DOHH2 (cell line): Measurements from ENCODE around the gene NAALADL2.

Experiments
- H3F3A ChIP-seq: fragments of 200-600 bp; sonication (generic), shearing (Covaris generic); 2 replicates; pipeline ENCODE4 v1.6.0; 2016; ENCODE audit warnings: antibody characterized with exemption, mild to moderate bottlenecking; ENCODE audit not compliant: control insufficient read depth, insufficient read depth
- H3K27ac ChIP-seq: fragments of 200-600 bp; sonication (generic); 2 replicates; pipeline ENCODE4 v1.5.1; 2014; ENCODE audit warnings: low read depth, mild to moderate bottlenecking, low read length, moderate library complexity
- H3K27me3 ChIP-seq: fragments of 200-600 bp; sonication (generic); 2 replicates; pipeline ENCODE4 v1.6.1; 2014; ENCODE audit warnings: mild to moderate bottlenecking, low read length, mixed read lengths; ENCODE audit not compliant: control insufficient read depth
- H3K36me3 ChIP-seq: fragments of 200-600 bp; sonication (generic); 2 replicates; pipeline ENCODE4 v1.6.1; 2014; ENCODE audit warnings: mild to moderate bottlenecking, low read length, moderate library complexity, mixed read lengths; ENCODE audit not compliant: control insufficient read depth
- H3K4me1 ChIP-seq: fragments of 200-600 bp; sonication (generic); 2 replicates; pipeline ENCODE4 v1.6.1; 2014; ENCODE audit warnings: mild to moderate bottlenecking, low read length, mixed read lengths; ENCODE audit not compliant: control insufficient read depth
- H3K4me2 ChIP-seq: fragments of 200-600 bp; sonication (generic); 2 replicates; pipeline ENCODE4 v1.6.0; 2014; ENCODE audit warnings: mild to moderate bottlenecking, low read length, moderate library complexity
- H3K4me3 ChIP-seq: fragments of 200-600 bp; sonication (generic); 2 replicates; pipeline ENCODE4 v1.5.1; 2014; ENCODE audit warnings: mild to moderate bottlenecking, low read length, mixed read lengths
- H3K79me2 ChIP-seq: fragments of 200-600 bp; sonication (generic); 2 replicates; pipeline ENCODE4 v1.6.1; 2014; ENCODE audit warnings: mild to moderate bottlenecking, low read length, mixed read lengths; ENCODE audit not compliant: control insufficient read depth
- H3K9me2 ChIP-seq: fragments of 200-600 bp; sonication (generic); replicated peaks from 2 replicates; pipeline ENCODE4 v1.6.1; 2014; ENCODE audit warnings: mild to moderate bottlenecking, low read length, mixed read lengths; ENCODE audit not compliant: control insufficient read depth
- H3K9me3 ChIP-seq: fragments of 200-600 bp; sonication (generic); 2 replicates; pipeline ENCODE4 v1.6.1; 2014; ENCODE audit warnings: antibody characterized with exemption, low read length, mixed read lengths; ENCODE audit not compliant: control insufficient read depth, insufficient read depth
- H4K20me1 ChIP-seq: fragments of 200-600 bp; sonication (generic); 2 replicates; pipeline ENCODE4 v1.6.0; 2014; ENCODE audit warnings: low read depth, mild to moderate bottlenecking, antibody characterized with exemption, low read length, moderate library complexity; ENCODE audit not compliant: control insufficient read depth, insufficient read depth
- EZH2phosphoT487 ChIP-seq: fragments of 200-600 bp; sonication (generic); IDR thresholded peaks from 2 replicates; pipeline ENCODE4 v1.6.1; 2017; ENCODE audit warnings: borderline replicate concordance, mild to moderate bottlenecking, antibody characterized with exemption, low read length, moderate library complexity, mixed read lengths
- TF ChIP-seq, protein P1 (sequence below): fragments of 200-600 bp; sonication (generic); IDR thresholded peaks from one replicate; pipeline ENCODE4 v1.5.1; 2014; ENCODE audit warnings: antibody characterized with exemption, mild to moderate bottlenecking, low read depth, low read length; ENCODE audit not compliant: poor library complexity, severe bottlenecking

The NAALADL2 gene

DNA sequence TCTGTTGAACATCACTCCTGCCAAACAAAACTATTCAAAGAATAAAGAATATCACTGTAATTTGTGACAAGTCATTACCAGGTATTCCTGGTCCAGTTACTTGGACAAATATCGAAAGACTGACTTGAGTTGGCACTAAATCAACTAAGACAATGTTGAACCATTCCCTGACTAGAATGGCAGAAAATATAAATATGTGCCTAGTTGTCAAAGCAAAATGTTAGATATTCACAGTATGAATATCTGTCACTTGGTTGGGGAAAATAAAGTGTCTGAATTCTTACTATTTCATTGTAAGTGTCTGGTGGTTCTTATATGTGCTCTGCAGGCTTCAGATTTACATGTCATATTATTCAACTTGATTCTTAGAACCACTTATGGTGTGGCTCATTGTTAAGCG is 470.2 kb downstream of the NAALADL2 start:
- Histone ChIP-seq H3K4me2 (no peak overlapping the region), H3F3A (no peaks in the 10 kb centered on the region), H3K9me2 (no peaks in the 10 kb centered on the region), H4K20me1 (no peaks in the 10 kb centered on the region), H3K9me3 (no peaks in the 10 kb centered on the region), H3K27ac (no peak overlapping the region), H3K4me3 (no peak overlapping the region), H3K79me2 (no peaks in the 10 kb centered on the region), H3K27me3 (no peaks in the 10 kb centered on the region), H3K4me1 (no peaks in the 10 kb centered on the region), H3K36me3 (no peaks in the 10 kb centered on the region)
- TF ChIP-seq, protein P1, sequence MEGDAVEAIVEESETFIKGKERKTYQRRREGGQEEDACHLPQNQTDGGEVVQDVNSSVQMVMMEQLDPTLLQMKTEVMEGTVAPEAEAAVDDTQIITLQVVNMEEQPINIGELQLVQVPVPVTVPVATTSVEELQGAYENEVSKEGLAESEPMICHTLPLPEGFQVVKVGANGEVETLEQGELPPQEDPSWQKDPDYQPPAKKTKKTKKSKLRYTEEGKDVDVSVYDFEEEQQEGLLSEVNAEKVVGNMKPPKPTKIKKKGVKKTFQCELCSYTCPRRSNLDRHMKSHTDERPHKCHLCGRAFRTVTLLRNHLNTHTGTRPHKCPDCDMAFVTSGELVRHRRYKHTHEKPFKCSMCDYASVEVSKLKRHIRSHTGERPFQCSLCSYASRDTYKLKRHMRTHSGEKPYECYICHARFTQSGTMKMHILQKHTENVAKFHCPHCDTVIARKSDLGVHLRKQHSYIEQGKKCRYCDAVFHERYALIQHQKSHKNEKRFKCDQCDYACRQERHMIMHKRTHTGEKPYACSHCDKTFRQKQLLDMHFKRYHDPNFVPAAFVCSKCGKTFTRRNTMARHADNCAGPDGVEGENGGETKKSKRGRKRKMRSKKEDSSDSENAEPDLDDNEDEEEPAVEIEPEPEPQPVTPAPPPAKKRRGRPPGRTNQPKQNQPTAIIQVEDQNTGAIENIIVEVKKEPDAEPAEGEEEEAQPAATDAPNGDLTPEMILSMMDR: no peak
- TF ChIP-seq EZH2phosphoT487: no peak

DNA sequence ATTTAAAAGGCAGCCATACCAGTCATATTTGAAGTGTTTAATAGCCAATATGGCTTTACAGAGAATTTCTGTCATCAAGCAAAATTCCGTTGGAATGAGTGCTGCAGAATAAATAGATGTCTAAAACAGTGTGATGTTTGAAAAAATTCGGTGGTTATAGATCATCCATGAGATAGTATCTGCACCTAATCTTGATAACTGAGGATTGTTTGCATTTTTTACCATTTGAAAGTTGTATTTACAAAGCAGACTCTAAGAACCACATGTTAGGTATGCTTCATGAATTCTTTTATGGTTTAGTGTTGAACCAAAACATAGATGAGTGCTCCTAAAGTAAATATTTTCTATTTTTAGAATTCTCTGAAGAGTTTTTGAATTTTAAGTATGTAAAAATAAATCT is 476.1 kb downstream of the NAALADL2 start:
- H3K9me3 ChIP-seq: no peaks in the 10 kb centered on the region
- H3K79me2 ChIP-seq: no peaks in the 10 kb centered on the region
- no peak overlapping the region for H3K4me3 ChIP-seq
- no peak overlapping the region for H3K4me2 ChIP-seq
- no peak overlapping the region for H3K27ac ChIP-seq
- H4K20me1 ChIP-seq: no peaks in the 10 kb centered on the region
- no peaks in the 10 kb centered on the region for H3K27me3 ChIP-seq
- no peaks in the 10 kb centered on the region for H3K36me3 ChIP-seq
- H3K9me2 ChIP-seq: no peaks in the 10 kb centered on the region
- H3F3A ChIP-seq: no peaks in the 10 kb centered on the region
- no peaks in the 10 kb centered on the region for H3K4me1 ChIP-seq
- TF ChIP-seq, protein P1: no peak
- TF ChIP-seq EZH2phosphoT487: no peak

DNA sequence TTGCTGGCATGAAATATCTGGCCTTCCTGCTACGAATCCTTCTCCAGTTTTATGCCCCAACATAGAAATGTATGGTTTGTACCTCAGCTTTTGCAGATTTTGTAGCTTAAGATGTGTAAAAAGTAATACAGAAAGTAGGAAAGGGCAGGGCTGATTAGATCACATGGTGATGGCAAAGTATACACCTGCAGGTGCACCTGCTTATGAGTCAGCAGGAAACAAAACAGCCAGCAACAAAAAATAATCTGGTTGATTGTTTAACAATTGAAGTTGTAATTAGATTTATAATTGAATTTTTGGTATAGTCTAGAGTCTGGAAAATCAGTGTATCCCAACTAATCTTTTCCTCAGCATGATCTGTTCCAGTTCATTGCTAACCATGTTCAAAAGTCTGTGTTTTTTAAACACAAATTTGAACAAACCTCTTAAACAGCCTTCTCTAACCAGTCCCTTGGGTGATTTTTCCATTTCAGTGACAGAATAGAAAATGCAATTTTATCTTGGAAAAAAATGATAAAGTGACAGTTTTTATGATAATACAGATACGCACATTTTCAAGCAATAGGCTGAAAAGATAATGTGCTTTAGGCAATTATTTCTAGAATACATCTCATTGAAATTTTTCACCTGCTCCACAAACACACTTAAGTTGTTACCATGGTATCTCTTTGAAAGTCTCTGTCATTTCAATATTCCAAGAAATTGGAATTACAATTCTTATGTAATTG is 477.4 kb downstream of the NAALADL2 start:
- no peaks in the 10 kb centered on the region for H3K27me3 ChIP-seq
- H3K27ac ChIP-seq: no peak overlapping the region
- H3K4me3 ChIP-seq: no peak overlapping the region
- no peak for TF ChIP-seq EZH2phosphoT487
- TF ChIP-seq, protein P1: no peak
- H3F3A ChIP-seq: no peaks in the 10 kb centered on the region
- H3K36me3 ChIP-seq: no peaks in the 10 kb centered on the region
- H3K4me2 ChIP-seq: no peak overlapping the region
- no peaks in the 10 kb centered on the region for H3K9me3 ChIP-seq
- H3K4me1 ChIP-seq: no peaks in the 10 kb centered on the region
- no peaks in the 10 kb centered on the region for H3K9me2 ChIP-seq
- no peaks in the 10 kb centered on the region for H3K79me2 ChIP-seq
- no peaks in the 10 kb centered on the region for H4K20me1 ChIP-seq
